ENCODE results near the gene TEX22. TPM values are rescaled to one million over a fixed set of nuclear protein-coding genes. Genes with fewer than 3 reads are reported as not detected.

Gene TEX22
- total RNA-seq, 1 donor from 2014 or later: not detected

DNA sequence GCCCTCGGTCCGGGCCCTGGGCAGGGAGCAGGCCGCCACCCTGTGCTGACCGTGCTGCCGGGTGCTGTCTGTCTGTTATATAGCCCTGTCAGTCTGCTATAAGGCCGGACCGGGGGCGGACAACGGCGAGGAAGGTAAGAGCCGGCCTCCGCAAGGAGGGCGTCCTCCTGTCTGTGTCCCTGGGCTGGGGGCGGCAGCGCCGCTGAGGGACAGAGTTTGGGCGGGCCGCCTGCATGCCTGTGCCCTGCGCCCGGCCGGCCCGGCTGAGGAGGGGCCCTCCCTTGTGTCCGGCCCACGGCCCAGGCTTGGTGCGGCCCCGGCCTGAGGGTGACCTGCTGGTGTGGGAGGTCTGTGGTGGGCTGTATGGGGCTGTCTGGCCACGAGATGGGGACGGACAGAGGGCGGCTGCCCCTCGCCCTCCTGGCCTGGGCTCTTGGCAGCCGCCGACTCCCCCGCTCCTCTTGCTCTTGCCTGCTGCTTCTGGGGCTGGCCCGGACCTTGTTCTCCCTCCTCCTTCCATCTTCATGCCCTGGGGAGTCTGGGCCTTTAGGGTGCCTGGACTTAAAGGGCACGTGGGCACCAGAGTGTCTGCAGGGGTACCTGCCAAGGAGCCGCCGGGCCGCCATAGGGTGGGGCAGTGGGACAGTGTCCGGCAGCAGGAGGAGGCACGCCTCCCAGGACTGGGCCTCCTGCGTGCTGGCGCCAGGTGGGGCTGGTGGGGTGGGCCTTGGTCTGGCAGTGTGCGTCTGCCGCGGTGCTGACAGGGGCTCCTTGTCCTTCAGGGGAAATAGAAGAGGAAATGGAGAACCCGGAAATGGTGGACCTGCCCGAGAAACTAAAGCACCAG, 51.2 kb downstream of the TEX22 start:
- DNase-seq (ENCODE audit: low spot score in 2 of 2): no peak
- Histone ChIP-seq H3K4me3 (no peak overlapping the region), H3K27me3 (no peaks in the 10 kb centered on the region), H3K9me3 (no peaks in the 10 kb centered on the region), H3K4me1 (peaks cover 3 to 10% of the 10 kb centered on the region in 2 donors), H3K36me3 (peaks cover 35 to 45% of the 10 kb centered on the region in 2 donors), H3K27ac (no peak overlapping the region)
- intact Hi-C loops (cut with DNase I): loop anchor here (2.0 kb wide), 3 partner anchors 19 to 79 kb away; partner anchors contain the start of gene TMEM121
- TF ChIP-seq, protein P1, sequence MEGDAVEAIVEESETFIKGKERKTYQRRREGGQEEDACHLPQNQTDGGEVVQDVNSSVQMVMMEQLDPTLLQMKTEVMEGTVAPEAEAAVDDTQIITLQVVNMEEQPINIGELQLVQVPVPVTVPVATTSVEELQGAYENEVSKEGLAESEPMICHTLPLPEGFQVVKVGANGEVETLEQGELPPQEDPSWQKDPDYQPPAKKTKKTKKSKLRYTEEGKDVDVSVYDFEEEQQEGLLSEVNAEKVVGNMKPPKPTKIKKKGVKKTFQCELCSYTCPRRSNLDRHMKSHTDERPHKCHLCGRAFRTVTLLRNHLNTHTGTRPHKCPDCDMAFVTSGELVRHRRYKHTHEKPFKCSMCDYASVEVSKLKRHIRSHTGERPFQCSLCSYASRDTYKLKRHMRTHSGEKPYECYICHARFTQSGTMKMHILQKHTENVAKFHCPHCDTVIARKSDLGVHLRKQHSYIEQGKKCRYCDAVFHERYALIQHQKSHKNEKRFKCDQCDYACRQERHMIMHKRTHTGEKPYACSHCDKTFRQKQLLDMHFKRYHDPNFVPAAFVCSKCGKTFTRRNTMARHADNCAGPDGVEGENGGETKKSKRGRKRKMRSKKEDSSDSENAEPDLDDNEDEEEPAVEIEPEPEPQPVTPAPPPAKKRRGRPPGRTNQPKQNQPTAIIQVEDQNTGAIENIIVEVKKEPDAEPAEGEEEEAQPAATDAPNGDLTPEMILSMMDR (IDR thresholded peaks at IDR 0.05): no peak

DNA sequence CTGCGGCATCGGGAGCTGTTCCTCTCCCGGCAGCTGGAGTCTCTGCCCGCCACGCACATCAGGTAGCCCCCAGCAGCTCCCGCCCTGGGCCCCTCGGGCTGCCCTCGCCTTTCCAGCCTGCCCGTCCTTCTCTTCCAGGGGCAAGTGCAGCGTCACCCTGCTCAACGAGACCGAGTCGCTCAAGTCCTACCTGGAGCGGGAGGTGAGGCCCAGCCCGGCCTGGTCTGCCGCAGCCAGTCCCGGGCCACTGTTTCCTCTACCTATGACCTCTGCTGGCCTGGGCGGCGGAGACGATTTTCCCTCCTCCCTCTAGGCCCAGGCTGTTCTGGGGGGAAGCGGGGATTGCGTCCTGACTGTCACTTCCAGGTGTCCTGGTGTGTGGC, 51.8 kb downstream of the TEX22 start:
- TF ChIP-seq, protein P1 (IDR thresholded peaks at IDR 0.05): no peak
- DNase-seq (ENCODE audit: low spot score in 2 of 2): no peak
- intact Hi-C loops (cut with DNase I): no loop called here
- Histone ChIP-seq H3K27ac (no peak overlapping the region), H3K4me3 (no peak overlapping the region), H3K9me3 (no peaks in the 10 kb centered on the region), H3K27me3 (no peaks in the 10 kb centered on the region), H3K36me3 (peaks cover 36 to 51% of the 10 kb centered on the region in 2 donors), H3K4me1 (peaks cover 3 to 10% of the 10 kb centered on the region in 2 donors)

DNA sequence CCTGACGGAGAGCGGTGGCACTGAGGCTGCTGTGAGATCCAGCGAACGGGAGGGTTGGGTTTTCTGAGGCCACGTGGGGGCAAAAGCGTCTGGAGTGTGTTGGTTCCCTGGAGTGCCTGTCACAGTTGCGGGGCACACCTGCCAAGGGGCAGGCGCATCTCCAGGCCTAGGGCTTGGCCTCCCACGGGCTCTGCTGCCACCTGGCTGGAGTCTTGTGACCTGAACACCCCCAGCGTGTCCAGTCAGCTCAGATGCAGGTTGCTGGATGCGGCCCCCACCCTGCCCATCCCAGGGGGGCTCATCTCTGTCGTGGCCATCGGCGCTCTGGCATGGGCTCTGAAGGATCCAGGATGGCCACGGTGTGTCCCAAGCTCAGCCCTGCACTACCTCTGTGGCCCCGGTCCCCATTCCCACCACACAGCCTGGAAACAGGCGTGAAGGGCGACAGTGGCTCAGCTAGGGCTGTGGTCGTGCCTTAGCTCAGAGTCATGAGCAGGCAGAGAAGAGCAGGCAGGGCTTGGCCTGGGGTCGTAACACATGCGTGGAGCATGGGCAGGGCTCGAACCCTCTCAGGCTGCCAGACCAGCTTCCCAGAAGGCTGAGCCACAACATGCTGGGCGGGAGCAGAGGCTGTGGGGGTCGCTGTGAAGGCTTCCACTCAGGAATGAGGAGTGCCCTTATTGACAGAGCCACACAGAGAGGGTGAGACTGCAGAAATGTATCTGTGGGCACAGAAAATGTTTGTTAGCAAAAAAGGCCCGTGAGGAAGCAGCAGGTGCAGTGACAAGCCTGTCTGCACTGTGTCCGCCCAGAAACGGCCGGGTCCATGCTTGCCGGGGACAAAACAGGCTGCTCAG, 52.8 kb downstream of the TEX22 start:
- H3K27me3 ChIP-seq: no peaks in the 10 kb centered on the region
- H3K4me3 ChIP-seq: no peak overlapping the region
- DNase-seq (ENCODE audit: low spot score in 2 of 2): no peak
- peaks cover 46 to 61% of the 10 kb centered on the region in 2 donors for H3K36me3 ChIP-seq
- H3K4me1 ChIP-seq: peaks cover 3 to 10% of the 10 kb centered on the region in 2 donors
- intact Hi-C loops (cut with DNase I): no loop called here
- H3K27ac ChIP-seq: no peak overlapping the region
- TF ChIP-seq, protein P1 (IDR thresholded peaks at IDR 0.05): no peak
- no peaks in the 10 kb centered on the region for H3K9me3 ChIP-seq

DNA sequence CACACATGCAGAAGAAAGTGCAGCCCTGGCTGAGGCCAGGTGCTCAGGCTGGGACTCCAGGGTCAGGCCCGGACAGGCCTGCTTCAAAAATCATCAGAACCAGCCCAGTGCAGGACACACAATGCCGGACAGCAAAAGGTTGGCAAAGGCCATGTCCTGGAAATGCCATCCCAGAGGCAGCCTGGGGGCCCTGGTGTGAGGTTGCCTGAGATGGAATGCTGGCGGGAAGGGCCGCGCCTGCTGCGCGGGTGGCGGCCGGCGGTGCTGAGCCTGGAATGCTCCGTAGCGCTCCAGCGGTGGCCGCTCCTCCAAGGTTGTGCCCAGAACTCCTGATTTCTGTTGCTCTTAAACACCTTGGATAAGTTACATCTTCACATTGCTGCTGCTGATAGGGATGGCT, 54.6 kb downstream of the TEX22 start:
- no peak for DNase-seq (ENCODE audit: low spot score in 2 of 2)

DNA sequence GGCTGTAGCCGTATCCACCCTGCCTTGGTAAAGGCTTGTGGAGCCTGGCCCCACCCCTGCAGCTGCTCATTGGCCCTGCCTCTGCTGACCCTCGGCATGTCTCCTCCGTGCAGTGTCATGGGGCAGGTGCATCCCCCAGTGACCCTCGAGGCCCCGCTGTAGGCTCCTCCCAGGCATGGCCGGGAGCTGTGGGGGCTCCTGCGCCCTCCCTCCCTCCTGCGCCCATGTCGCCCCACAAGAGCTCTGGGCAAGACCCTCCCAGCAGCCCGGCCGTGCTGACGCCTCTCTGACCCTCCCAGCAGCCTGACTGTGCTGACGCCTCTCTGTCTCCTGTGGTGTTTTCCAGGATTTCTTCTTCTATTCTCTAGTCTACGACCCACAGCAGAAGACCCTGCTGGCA, 55.5 kb downstream of the TEX22 start:
- Histone ChIP-seq H3K4me3 (no peak overlapping the region), H3K9me3 (no peaks in the 10 kb centered on the region), H3K36me3 (peaks cover 67 to 74% of the 10 kb centered on the region in 2 donors), H3K27me3 (no peaks in the 10 kb centered on the region), H3K27ac (no peak overlapping the region), H3K4me1 (peaks cover 0 to 3% of the 10 kb centered on the region in 2 donors)
- TF ChIP-seq, protein P1 (IDR thresholded peaks at IDR 0.05): no peak
- no peak for DNase-seq (ENCODE audit: low spot score in 2 of 2)
- intact Hi-C loops (cut with DNase I): no loop called here

More for the DNA sequence above, 54.6 kb downstream of the TEX22 start:
- Histone ChIP-seq H3K4me3 (no peak overlapping the region), H3K36me3 (peaks cover 61 to 74% of the 10 kb centered on the region in 2 donors), H3K27me3 (no peaks in the 10 kb centered on the region), H3K27ac (no peak overlapping the region), H3K9me3 (no peaks in the 10 kb centered on the region), H3K4me1 (peaks cover 3 to 10% of the 10 kb centered on the region in 2 donors)
- intact Hi-C loops (cut with DNase I): no loop called here
- TF ChIP-seq, protein P1 (IDR thresholded peaks at IDR 0.05): no peak

All from ascending aorta (tissue), 2 donors.